Measurements from ENCODE around the gene CUBN.
"Not testable (repeated sequence)": the region's sequence is repeated elsewhere in the genome, so short reads cannot be mapped to it uniquely, and the experiment has no call there.

CUBN gene

GRCh38 chr10:17126327-17126726 is 3.3 kb downstream of the CUBN start:
- H3K27ac Mint-ChIP-seq, result no peak overlapping the region
- H3K27me3 Mint-ChIP-seq, result peaks cover 1% of the 10 kb centered on the region
- H3K4me3 Mint-ChIP-seq, result no peak overlapping the region
- no peaks in the 10 kb centered on the region for H3K9me3 Mint-ChIP-seq
- no peaks in the 10 kb centered on the region for H3K4me1 Mint-ChIP-seq
- ATAC-seq (ENCODE audit: low read depth), result no peak
- DNase-seq (ENCODE audit: low spot score in 2 of 2), result no peak
- peaks cover 6% of the 10 kb centered on the region for H3K36me3 Mint-ChIP-seq

DNA sequence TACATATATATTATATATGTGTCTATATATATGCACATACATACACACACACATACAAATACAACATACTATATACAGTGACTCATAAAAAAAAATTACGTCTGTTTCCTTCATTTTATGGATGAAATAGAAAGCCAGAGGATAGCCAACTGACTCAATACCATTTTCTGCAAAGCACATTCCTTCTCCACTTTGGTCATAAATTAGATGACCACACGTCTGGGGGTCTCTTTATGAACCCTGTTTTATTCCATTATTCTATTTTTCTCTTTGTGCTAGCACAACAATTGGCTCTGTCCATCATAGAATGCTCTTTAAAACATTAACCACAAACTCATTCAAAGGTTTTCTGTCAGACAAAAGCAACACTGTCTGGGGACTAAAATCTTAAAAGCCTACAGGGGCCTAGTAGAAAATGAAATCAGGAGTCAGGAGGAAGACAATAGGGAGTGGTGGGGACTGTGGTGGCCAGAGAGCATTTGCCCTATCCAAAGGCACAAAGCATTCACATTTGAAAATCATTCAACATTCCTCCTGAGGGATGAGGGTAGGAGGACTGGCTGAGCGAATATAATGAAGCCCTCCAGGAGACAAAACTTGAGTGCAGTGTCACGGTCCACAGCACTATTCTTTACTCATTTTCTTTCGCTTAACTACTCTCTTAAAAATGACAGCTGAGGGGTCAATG is 4.3 kb downstream of the CUBN start:
- Mint-ChIP-seq H3K27ac (no peak overlapping the region), H3K4me3 (no peak overlapping the region), H3K27me3 (no peaks in the 10 kb centered on the region), H3K4me1 (no peaks in the 10 kb centered on the region), H3K9me3 (no peaks in the 10 kb centered on the region), H3K36me3 (peaks cover 14% of the 10 kb centered on the region)
- DNase-seq (ENCODE audit: low spot score in 2 of 2) (no peak), ATAC-seq (ENCODE audit: low read depth) (no peak)

GRCh38 chr10:17123961-17124360 is 5.7 kb downstream of the CUBN start:
- H3K36me3 Mint-ChIP-seq, result peaks cover 18% of the 10 kb centered on the region
- no peak for DNase-seq (ENCODE audit: low spot score in 2 of 2)
- no peak overlapping the region for H3K27ac Mint-ChIP-seq
- H3K9me3 Mint-ChIP-seq, result no peaks in the 10 kb centered on the region
- no peak for ATAC-seq (ENCODE audit: low read depth)
- no peaks in the 10 kb centered on the region for H3K27me3 Mint-ChIP-seq
- no peak overlapping the region for H3K4me3 Mint-ChIP-seq
- no peaks in the 10 kb centered on the region for H3K4me1 Mint-ChIP-seq

DNA sequence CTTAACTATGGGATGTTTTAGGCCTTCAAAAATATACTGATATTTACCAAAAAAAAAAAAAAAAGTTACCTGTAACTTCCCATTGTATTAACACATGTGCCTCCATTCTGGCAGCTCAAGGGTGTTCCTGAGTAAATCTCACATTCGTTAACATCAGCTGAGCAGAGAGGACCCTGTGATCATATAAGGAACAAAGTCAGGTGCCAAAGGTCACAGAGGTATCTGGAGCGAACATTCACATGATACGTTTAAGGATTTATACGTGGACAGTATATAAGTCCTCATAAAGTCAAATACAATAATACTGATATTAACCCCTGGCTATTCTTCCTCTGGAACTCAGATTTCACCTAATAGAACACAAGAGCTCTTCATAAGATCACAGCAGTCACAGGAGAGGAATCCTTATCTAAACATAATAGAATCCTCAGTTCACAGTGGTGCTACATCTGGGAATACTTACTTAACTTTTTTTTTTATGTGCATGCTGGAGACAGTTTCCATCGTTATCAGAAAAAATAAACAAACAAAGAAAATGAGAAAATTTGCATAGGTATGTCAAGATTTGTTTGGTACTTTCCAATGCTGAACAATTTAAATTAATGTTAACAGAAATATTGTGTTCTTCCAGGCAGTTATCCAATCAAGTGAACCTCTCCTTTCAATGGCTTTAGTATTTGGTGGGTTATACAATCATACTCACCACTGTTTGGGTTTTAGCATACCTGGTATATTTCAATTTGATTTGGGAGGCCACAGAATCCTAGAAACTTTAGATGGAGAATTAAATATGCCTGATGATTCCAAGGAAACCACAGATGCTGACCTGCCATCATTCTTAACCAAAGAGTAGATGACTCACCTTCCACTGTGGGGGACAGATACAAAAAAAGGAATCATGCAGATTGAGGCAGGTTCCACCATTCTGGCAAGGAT is 6.6 kb downstream of the CUBN start:
- no peak overlapping the region for H3K27ac Mint-ChIP-seq
- no peaks in the 10 kb centered on the region for H3K27me3 Mint-ChIP-seq
- H3K4me3 Mint-ChIP-seq, result no peak overlapping the region
- H3K4me1 Mint-ChIP-seq, result no peaks in the 10 kb centered on the region
- ATAC-seq (ENCODE audit: low read depth) (no peak), DNase-seq (ENCODE audit: low spot score in 2 of 2) (no peak)
- H3K9me3 Mint-ChIP-seq, result no peaks in the 10 kb centered on the region
- peaks cover 18% of the 10 kb centered on the region for H3K36me3 Mint-ChIP-seq

GRCh38 chr10:17122052-17122451 is 7.6 kb downstream of the CUBN start:
- H3K4me3 Mint-ChIP-seq, result no peak overlapping the region
- no peak for DNase-seq (ENCODE audit: low spot score in 2 of 2)
- H3K4me1 Mint-ChIP-seq, result no peaks in the 10 kb centered on the region
- no peak for ATAC-seq (ENCODE audit: low read depth)
- H3K36me3 Mint-ChIP-seq, result peaks cover 20% of the 10 kb centered on the region
- no peaks in the 10 kb centered on the region for H3K27me3 Mint-ChIP-seq
- H3K27ac Mint-ChIP-seq, result no peak overlapping the region
- H3K9me3 Mint-ChIP-seq, result no peaks in the 10 kb centered on the region

DNA sequence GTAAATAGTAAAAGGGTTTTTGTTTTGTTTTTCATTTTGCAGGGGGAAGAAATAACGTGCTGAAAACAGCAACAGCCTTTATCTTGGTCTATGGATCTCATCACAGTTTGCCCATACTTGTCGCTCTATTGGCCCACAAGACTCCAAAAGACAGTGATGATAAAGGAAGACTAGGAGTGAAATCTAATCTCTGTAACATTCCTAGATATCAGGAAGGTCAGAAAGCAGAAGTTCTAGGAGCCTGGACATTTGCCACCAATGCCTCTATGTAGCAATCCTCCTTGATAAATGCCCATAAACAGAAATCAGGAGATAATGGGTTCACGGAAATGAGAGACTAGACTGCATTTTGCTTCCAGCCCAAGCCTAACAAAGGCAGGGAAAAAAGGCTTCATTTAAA is 8.9 kb downstream of the CUBN start:
- H3K27ac Mint-ChIP-seq, result no peak overlapping the region
- no peaks in the 10 kb centered on the region for H3K9me3 Mint-ChIP-seq
- DNase-seq (ENCODE audit: low spot score in 2 of 2) (no peak), ATAC-seq (ENCODE audit: low read depth) (no peak)
- H3K4me1 Mint-ChIP-seq, result no peaks in the 10 kb centered on the region
- H3K4me3 Mint-ChIP-seq, result no peak overlapping the region
- no peaks in the 10 kb centered on the region for H3K27me3 Mint-ChIP-seq
- H3K36me3 Mint-ChIP-seq, result peaks cover 20% of the 10 kb centered on the region

GRCh38 chr10:17119845-17120244 is 9.8 kb downstream of the CUBN start:
- H3K27me3 Mint-ChIP-seq, result no peaks in the 10 kb centered on the region
- no peak for ATAC-seq (ENCODE audit: low read depth)
- DNase-seq (ENCODE audit: low spot score in 2 of 2), result no peak
- H3K9me3 Mint-ChIP-seq, result no peaks in the 10 kb centered on the region
- H3K4me3 Mint-ChIP-seq, result no peak overlapping the region
- no peaks in the 10 kb centered on the region for H3K4me1 Mint-ChIP-seq
- H3K27ac Mint-ChIP-seq, result no peak overlapping the region
- H3K36me3 Mint-ChIP-seq, result peaks cover 20% of the 10 kb centered on the region

- Mint-ChIP-seq H3K27ac (no peak overlapping the region), H3K4me3 (no peak overlapping the region), H3K27me3 (no peaks in the 10 kb centered on the region), H3K4me1 (no peaks in the 10 kb centered on the region), H3K36me3 (peaks cover 21% of the 10 kb centered on the region), H3K9me3 (no peaks in the 10 kb centered on the region)
- ATAC-seq (ENCODE audit: low read depth), result no peak
- DNase-seq (ENCODE audit: low spot score in 2 of 2), result no peak
These were observed 13.4 kb downstream of the CUBN start for GRCh38 chr10:17116193-17116592.

DNA sequence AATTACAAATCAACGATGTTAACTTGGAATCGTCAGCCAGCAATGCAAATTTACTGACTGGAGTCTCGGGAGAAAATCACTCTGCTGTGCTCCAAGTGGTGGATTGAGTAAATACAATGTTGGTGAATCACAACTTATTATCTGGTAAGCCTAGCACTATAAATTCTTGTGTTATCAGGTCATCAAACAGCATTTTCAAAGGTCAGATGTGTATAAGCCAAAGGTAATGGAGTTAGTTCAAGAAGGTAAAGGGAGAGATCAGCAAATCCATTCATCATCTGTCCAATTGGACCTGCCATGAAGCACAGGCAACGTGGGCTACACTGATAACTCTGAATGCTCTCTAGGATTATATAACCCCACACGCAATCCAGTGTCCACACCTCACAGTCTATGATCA is 13.9 kb downstream of the CUBN start:
- Mint-ChIP-seq H3K4me1 (no peaks in the 10 kb centered on the region), H3K9me3 (no peaks in the 10 kb centered on the region), H3K27me3 (no peaks in the 10 kb centered on the region), H3K36me3 (peaks cover 19% of the 10 kb centered on the region), H3K27ac (no peak overlapping the region), H3K4me3 (no peak overlapping the region)
- DNase-seq (ENCODE audit: low spot score in 2 of 2) (no peak), ATAC-seq (ENCODE audit: low read depth) (no peak)

DNA sequence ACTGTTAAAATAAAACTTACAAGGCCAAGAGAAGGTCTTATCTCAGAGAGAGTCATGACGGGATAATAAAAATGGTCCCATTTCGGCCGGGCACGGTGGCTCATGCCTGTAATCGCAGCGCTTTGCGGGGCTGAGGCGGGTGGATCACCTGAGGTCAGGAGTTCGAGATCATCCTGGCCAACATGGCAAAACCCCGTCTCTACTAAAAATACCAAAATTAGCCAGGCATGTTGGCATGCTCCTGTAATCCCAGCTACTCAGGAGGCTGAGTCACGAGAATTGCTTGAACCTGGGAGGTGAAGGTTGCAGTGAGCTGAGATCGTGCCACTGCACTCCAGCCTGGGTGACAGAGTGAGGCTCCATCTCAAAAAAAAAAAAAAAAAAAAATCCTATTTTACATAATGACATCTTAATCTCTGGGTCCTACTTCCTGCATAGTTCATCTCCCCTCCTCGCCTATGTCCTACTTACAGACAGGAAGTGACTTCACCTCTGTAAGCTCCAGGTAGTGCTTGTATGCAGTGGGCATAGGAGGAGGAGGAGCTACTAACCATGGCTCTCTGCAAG is 14.7 kb downstream of the CUBN start:
- H3K27me3 Mint-ChIP-seq; ATAC-seq (ENCODE audit: low read depth); H3K4me1 Mint-ChIP-seq; H3K9me3 Mint-ChIP-seq; H3K4me3 Mint-ChIP-seq; H3K27ac Mint-ChIP-seq; DNase-seq (ENCODE audit: low spot score in 2 of 2): not testable (repeated sequence)
- peaks cover 14% of the 10 kb centered on the region for H3K36me3 Mint-ChIP-seq

GRCh38 chr10:17113889-17114540 is 15.6 kb downstream of the CUBN start:
- DNase-seq (ENCODE audit: low spot score in 2 of 2), result no peak
- Mint-ChIP-seq H3K27ac (no peak overlapping the region), H3K9me3 (no peaks in the 10 kb centered on the region), H3K36me3 (peaks cover 15% of the 10 kb centered on the region), H3K27me3 (no peaks in the 10 kb centered on the region), H3K4me3 (no peak overlapping the region), H3K4me1 (no peaks in the 10 kb centered on the region)
- ATAC-seq (ENCODE audit: low read depth), result no peak

- Mint-ChIP-seq H3K27ac (no peak overlapping the region), H3K27me3 (no peaks in the 10 kb centered on the region), H3K4me3 (no peak overlapping the region), H3K9me3 (no peaks in the 10 kb centered on the region), H3K4me1 (no peaks in the 10 kb centered on the region), H3K36me3 (peaks cover 15% of the 10 kb centered on the region)
- no peak for ATAC-seq (ENCODE audit: low read depth)
- no peak for DNase-seq (ENCODE audit: low spot score in 2 of 2)
These were observed 16.3 kb downstream of the CUBN start for GRCh38 chr10:17113346-17113745.

- no peaks in the 10 kb centered on the region for H3K27me3 Mint-ChIP-seq
- H3K9me3 Mint-ChIP-seq, result no peaks in the 10 kb centered on the region
- H3K36me3 Mint-ChIP-seq, result peaks cover 12% of the 10 kb centered on the region
- ATAC-seq (ENCODE audit: low read depth) (no peak), DNase-seq (ENCODE audit: low spot score in 2 of 2) (no peak)
- no peaks in the 10 kb centered on the region for H3K4me1 Mint-ChIP-seq
- H3K4me3 Mint-ChIP-seq, result no peak overlapping the region
- no peak overlapping the region for H3K27ac Mint-ChIP-seq
These were observed 17.0 kb downstream of the CUBN start for GRCh38 chr10:17112566-17112965.
